ENCODE data around the gene CMTM4. TPM values are rescaled to one million over a fixed set of nuclear protein-coding genes. Genes with fewer than 3 reads are reported as not detected.

The CMTM4 gene
- total and polyA plus RNA-seq, 2 of the 8 experiments (the other 6 are each of a cell fraction or from before 2014, with no cell fraction given): 35.3 to 51.7 TPM

DNA sequence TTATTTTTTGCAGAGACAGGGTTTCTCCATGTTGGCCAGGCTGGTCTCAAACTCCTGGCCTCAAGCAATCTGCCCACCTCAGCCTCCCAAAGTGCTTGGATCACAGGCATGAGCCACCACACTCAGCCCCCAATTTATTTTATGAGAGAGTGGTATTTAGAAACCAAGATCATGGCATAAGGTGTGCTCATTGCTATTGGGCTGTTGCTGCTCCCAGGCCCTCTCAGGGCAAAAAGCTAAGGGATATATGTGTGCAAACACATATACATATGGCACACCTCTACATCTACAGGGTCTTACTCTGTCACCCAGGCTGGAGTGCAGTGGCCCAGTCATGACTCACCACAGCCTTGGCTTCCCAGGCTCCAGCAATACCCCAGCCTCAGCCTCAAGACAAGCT lies 15.0 kb upstream of the CMTM4 start (continued):
- TF ChIP-seq, protein P1, sequence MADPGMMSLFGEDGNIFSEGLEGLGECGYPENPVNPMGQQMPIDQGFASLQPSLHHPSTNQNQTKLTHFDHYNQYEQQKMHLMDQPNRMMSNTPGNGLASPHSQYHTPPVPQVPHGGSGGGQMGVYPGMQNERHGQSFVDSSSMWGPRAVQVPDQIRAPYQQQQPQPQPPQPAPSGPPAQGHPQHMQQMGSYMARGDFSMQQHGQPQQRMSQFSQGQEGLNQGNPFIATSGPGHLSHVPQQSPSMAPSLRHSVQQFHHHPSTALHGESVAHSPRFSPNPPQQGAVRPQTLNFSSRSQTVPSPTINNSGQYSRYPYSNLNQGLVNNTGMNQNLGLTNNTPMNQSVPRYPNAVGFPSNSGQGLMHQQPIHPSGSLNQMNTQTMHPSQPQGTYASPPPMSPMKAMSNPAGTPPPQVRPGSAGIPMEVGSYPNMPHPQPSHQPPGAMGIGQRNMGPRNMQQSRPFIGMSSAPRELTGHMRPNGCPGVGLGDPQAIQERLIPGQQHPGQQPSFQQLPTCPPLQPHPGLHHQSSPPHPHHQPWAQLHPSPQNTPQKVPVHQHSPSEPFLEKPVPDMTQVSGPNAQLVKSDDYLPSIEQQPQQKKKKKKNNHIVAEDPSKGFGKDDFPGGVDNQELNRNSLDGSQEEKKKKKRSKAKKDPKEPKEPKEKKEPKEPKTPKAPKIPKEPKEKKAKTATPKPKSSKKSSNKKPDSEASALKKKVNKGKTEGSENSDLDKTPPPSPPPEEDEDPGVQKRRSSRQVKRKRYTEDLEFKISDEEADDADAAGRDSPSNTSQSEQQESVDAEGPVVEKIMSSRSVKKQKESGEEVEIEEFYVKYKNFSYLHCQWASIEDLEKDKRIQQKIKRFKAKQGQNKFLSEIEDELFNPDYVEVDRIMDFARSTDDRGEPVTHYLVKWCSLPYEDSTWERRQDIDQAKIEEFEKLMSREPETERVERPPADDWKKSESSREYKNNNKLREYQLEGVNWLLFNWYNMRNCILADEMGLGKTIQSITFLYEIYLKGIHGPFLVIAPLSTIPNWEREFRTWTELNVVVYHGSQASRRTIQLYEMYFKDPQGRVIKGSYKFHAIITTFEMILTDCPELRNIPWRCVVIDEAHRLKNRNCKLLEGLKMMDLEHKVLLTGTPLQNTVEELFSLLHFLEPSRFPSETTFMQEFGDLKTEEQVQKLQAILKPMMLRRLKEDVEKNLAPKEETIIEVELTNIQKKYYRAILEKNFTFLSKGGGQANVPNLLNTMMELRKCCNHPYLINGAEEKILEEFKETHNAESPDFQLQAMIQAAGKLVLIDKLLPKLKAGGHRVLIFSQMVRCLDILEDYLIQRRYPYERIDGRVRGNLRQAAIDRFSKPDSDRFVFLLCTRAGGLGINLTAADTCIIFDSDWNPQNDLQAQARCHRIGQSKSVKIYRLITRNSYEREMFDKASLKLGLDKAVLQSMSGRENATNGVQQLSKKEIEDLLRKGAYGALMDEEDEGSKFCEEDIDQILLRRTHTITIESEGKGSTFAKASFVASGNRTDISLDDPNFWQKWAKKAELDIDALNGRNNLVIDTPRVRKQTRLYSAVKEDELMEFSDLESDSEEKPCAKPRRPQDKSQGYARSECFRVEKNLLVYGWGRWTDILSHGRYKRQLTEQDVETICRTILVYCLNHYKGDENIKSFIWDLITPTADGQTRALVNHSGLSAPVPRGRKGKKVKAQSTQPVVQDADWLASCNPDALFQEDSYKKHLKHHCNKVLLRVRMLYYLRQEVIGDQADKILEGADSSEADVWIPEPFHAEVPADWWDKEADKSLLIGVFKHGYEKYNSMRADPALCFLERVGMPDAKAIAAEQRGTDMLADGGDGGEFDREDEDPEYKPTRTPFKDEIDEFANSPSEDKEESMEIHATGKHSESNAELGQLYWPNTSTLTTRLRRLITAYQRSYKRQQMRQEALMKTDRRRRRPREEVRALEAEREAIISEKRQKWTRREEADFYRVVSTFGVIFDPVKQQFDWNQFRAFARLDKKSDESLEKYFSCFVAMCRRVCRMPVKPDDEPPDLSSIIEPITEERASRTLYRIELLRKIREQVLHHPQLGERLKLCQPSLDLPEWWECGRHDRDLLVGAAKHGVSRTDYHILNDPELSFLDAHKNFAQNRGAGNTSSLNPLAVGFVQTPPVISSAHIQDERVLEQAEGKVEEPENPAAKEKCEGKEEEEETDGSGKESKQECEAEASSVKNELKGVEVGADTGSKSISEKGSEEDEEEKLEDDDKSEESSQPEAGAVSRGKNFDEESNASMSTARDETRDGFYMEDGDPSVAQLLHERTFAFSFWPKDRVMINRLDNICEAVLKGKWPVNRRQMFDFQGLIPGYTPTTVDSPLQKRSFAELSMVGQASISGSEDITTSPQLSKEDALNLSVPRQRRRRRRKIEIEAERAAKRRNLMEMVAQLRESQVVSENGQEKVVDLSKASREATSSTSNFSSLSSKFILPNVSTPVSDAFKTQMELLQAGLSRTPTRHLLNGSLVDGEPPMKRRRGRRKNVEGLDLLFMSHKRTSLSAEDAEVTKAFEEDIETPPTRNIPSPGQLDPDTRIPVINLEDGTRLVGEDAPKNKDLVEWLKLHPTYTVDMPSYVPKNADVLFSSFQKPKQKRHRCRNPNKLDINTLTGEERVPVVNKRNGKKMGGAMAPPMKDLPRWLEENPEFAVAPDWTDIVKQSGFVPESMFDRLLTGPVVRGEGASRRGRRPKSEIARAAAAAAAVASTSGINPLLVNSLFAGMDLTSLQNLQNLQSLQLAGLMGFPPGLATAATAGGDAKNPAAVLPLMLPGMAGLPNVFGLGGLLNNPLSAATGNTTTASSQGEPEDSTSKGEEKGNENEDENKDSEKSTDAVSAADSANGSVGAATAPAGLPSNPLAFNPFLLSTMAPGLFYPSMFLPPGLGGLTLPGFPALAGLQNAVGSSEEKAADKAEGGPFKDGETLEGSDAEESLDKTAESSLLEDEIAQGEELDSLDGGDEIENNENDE (IDR thresholded peaks at IDR 0.05; ENCODE audit: insufficient replicate concordance, low read length): no peak
- TF ChIP-seq BRCA1 (IDR thresholded peaks at IDR 0.05; ENCODE audit: low read depth, low read length): no peak

All from H1 (cell line).